HCT116 (cell line): ENCODE results near the gene DHDH. TPM values are rescaled to one million over a fixed set of nuclear protein-coding genes. Genes with fewer than 3 reads are reported as not detected.

ENCODE experiments used
- ATAC-seq: fragments of 200-7000 bp; cut with Tn5 transposase; 2 replicates; pipeline ENCODE4 v1.9.1; 2020; ENCODE audit warnings: mild to moderate bottlenecking, moderate library complexity
- BruUV-seq: library from RNA; stranded (reverse); fragments of 400-500 nt; replicated peaks from 2 replicates; lab custom pipeline; 2021; lab: Mats Ljungman, UMichigan
- CTCF ChIA-PET: fragments of 300-600 bp; sonication (Branson Sonifier 250); formaldehyde crosslinking; loops from one replicate; lab custom pipeline; 2021; ENCODE audit warnings: antibody characterized with exemption; lab: Charles Lee
- POLR2A ChIA-PET: fragments of 300-600, 350-600 bp; sonication (Branson Sonifier 250); formaldehyde crosslinking; loops from one replicate; lab custom pipeline; 2021; ENCODE audit warnings: antibody characterized with exemption; lab: Charles Lee
- RAD21 ChIA-PET, 2 experiments: fragments of 300-600 bp; sonication (Branson Sonifier 250); formaldehyde crosslinking; loops; one replicate each; lab custom pipeline; 2023; ENCODE audit warnings: low total read pairs in 2 of 2; ENCODE audit not compliant: uncharacterized antibody in 2 of 2, unreplicated experiment in 2 of 2, low non-redundant PET in 1 of 2; lab: Charles Lee
- DNase-seq: peaks from one replicate; pipeline ENCODE4 v3.0.0-alpha.2; 2010; ENCODE audit warnings: low read depth, low spot score
- H2AFZ ChIP-seq: fragments of 200-600 bp; shearing (Covaris generic), sonication (generic); 2 replicates; pipeline ENCODE4 v1.6.1; 2017; ENCODE audit warnings: low read depth, mixed run types, mixed read lengths, antibody characterized with exemption, low read length; ENCODE audit not compliant: poor library complexity, severe bottlenecking
- H3K27ac ChIP-seq: 2 replicates; pipeline ENCODE4 v1.5.1; 2012; ENCODE audit warnings: low read depth, low read length
- H3K27me3 ChIP-seq: fragments of 200-600 bp; sonication (generic); 2 replicates; pipeline ENCODE4 v1.6.1; 2016; ENCODE audit warnings: mixed run types, low read length, mixed read lengths; ENCODE audit not compliant: insufficient read depth
- H3K36me3 ChIP-seq, 2 experiments: fragments of 200-500 bp in 1 of 2; fragments of 200-600 bp in 1 of 2; sonication (Bioruptor generic) in 1 of 2; sonication (generic) in 1 of 2; 2 replicates each; pipeline versions ENCODE4 v1.5.1 to v1.6.1; 2014 to 2016; ENCODE audit warnings: low read length in 2 of 2, inconsistent platforms in 1 of 2, mixed read lengths in 1 of 2, mixed run types in 1 of 2; ENCODE audit not compliant: insufficient read depth in 2 of 2, control insufficient read depth in 1 of 2
- H3K4me1 ChIP-seq, 2 experiments: fragments of 200-600 bp in 1 of 2; sonication (generic) in 1 of 2; 2 replicates each; pipeline versions ENCODE4 v1.5.1 to v1.6.1; 2012 to 2017; ENCODE audit warnings: low read length in 2 of 2, inconsistent platforms in 1 of 2, mild to moderate bottlenecking in 1 of 2, mixed read lengths in 1 of 2, mixed run types in 1 of 2, moderate library complexity in 1 of 2; ENCODE audit not compliant: insufficient read depth in 2 of 2, control insufficient read depth in 1 of 2
- H3K4me2 ChIP-seq: fragments of 200-600 bp; sonication (generic); 2 replicates; pipeline ENCODE4 v1.6.1; 2017; ENCODE audit warnings: mixed run types, low read length, mixed read lengths
- H3K4me3 ChIP-seq, 2 experiments: fragments of 200-600 bp in 1 of 2; sonication (generic) in 1 of 2; replicated peaks in 1 of 2; 2 replicates each; pipeline ENCODE4 v1.5.1; 2011 to 2016; ENCODE audit warnings: low read length in 2 of 2, control low read depth in 1 of 2, low read depth in 1 of 2, mild to moderate bottlenecking in 1 of 2, mixed read lengths in 1 of 2, mixed run types in 1 of 2
- H3K79me2 ChIP-seq: fragments of 200-600 bp; sonication (generic); 2 replicates; pipeline ENCODE4 v1.6.1; 2017; ENCODE audit warnings: mild to moderate bottlenecking, mixed run types, low read length, moderate library complexity, mixed read lengths; ENCODE audit not compliant: insufficient read depth
- H3K9ac ChIP-seq: fragments of 200-600 bp; sonication (generic); 2 replicates; pipeline ENCODE4 v1.6.1; 2016; ENCODE audit warnings: low read length, mixed read lengths
- H3K9me2 ChIP-seq: fragments of 200-600 bp; sonication (generic), shearing (Covaris generic); 2 replicates; pipeline ENCODE4 v1.6.1; 2017; ENCODE audit warnings: mixed run types, mild to moderate bottlenecking, moderate library complexity; ENCODE audit not compliant: insufficient read depth
- H3K9me3 ChIP-seq, 2 experiments: fragments of 200-500 bp in 1 of 2; fragments of 200-600 bp in 1 of 2; sonication (Bioruptor generic) in 1 of 2; sonication (generic) in 1 of 2; 2 replicates each; pipeline ENCODE4 v1.6.1; 2014 to 2017; ENCODE audit warnings: low read length in 2 of 2, mixed read lengths in 2 of 2, inconsistent platforms in 1 of 2, low read depth in 1 of 2, mild to moderate bottlenecking in 1 of 2, mixed run types in 1 of 2, moderate library complexity in 1 of 2; ENCODE audit not compliant: control insufficient read depth in 1 of 2, insufficient read depth in 1 of 2
- H4K20me1 ChIP-seq: fragments of 200-600 bp; sonication (generic), shearing (Covaris generic); 2 replicates; pipeline ENCODE4 v1.6.1; 2017; ENCODE audit warnings: mixed run types, mild to moderate bottlenecking, moderate library complexity; ENCODE audit not compliant: insufficient read depth
- ATF3 ChIP-seq: IDR thresholded peaks from 2 replicates; pipeline ENCODE4 v1.6.1; 2012
- CBX3 ChIP-seq: IDR thresholded peaks from 2 replicates; pipeline ENCODE4 v1.6.1; 2012; ENCODE audit warnings: low read depth
- EZH2 ChIP-seq: fragments of 200-600 bp; sonication (generic); IDR thresholded peaks from 2 replicates; pipeline ENCODE4 v1.6.1; 2017; ENCODE audit warnings: antibody characterized with exemption, mixed run types
- FOSL1 ChIP-seq: IDR thresholded peaks from 2 replicates; pipeline ENCODE4 v1.6.1; 2012; ENCODE audit warnings: low read depth
- JUND ChIP-seq: IDR thresholded peaks from 2 replicates; pipeline ENCODE4 v1.6.1; 2012
- POLR2A ChIP-seq: IDR thresholded peaks from 2 replicates; pipeline ENCODE4 v1.7.0; 2011; ENCODE audit warnings: borderline replicate concordance; ENCODE audit not compliant: insufficient read depth, insufficient read length; ENCODE audit errors: extremely low read depth
- POLR2AphosphoS5 ChIP-seq: IDR thresholded peaks from 2 replicates; pipeline ENCODE4 v1.6.1; 2011; ENCODE audit warnings: mild to moderate bottlenecking, low read depth, low read length, moderate library complexity
- SIN3A ChIP-seq: IDR thresholded peaks from 2 replicates; pipeline ENCODE4 v1.6.1; 2012; ENCODE audit warnings: low read depth
- SP1 ChIP-seq: IDR thresholded peaks from 2 replicates; pipeline ENCODE4 v1.6.1; 2012; ENCODE audit warnings: low read depth
- SRF ChIP-seq: IDR thresholded peaks from 2 replicates; pipeline ENCODE4 v1.6.1; 2012; ENCODE audit warnings: low read depth
- YY1 ChIP-seq: IDR thresholded peaks from 2 replicates; pipeline ENCODE4 v1.6.1; 2011; ENCODE audit warnings: low read length, low read depth, moderate library complexity, mild to moderate bottlenecking; ENCODE audit not compliant: insufficient replicate concordance; ENCODE audit errors: extremely low read depth
- ZBTB33 ChIP-seq: IDR thresholded peaks from 2 replicates; pipeline ENCODE4 v1.6.1; 2011; ENCODE audit warnings: mild to moderate bottlenecking, low read length, moderate library complexity; ENCODE audit not compliant: insufficient replicate concordance; ENCODE audit errors: extremely low read depth
- intact Hi-C: fragments of 100-400 bp; cut with micrococcal nuclease; formaldehyde crosslinking; loops from 2 replicates; pipeline ENCODE4 v1.10.0; 2022
- total RNA-seq: library from RNA; stranded (reverse); gene quantifications from one replicate; pipeline ENCODE4 v1.2.1, GENCODE V29; 2021; ENCODE audit not compliant: unreplicated experiment

Gene DHDH
- total RNA-seq, 1 experiment from 2014 or later: 8.6 TPM

DNA sequence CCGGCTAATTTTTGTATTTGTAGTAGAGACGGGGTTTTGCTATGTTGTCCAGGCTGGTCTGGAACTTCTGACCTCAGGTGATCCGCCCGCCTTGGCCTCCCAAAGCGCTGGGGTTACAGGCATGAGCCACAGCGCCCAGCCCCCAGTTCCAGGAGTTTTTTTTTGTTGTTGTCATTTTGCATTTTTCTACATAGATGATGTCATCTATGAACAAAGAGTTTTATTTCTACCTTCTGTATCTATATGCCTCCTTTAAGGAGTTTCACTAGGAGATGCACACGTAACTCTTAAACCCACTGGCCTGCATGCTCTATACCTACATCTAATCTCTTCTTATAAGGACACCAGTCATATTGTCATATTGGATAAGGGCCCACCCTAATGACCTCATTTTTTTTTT, 4.8 kb downstream of the DHDH start:
- Histone ChIP-seq H3K4me3 (no peak overlapping the region), H3K27me3 (no peaks in the 10 kb centered on the region), H3K9me2 (no peaks in the 10 kb centered on the region), H3K4me2 (no peak overlapping the region), H3K27ac (no peak overlapping the region), H3K9ac (no peak overlapping the region), H2AFZ (no peak overlapping the region), H3K79me2 (no peaks in the 10 kb centered on the region), H4K20me1 (no peaks in the 10 kb centered on the region), H3K4me1 (peaks cover 5 to 11% of the 10 kb centered on the region in 2 experiments; a peak in 3 of 4 replicates), H3K9me3 (no peaks in the 10 kb centered on the region), H3K36me3 (peaks cover 0 to 7% of the 10 kb centered on the region in 2 experiments; a peak in 1 of 4 replicates)
- ChIA-PET CTCF (no interaction called here), POLR2A (no interaction called here), RAD21 (no interaction called here)
- DNase-seq: no peak
- no TSS peak for BruUV-seq
- no peak for TF ChIP-seq FOSL1
- no peak for TF ChIP-seq YY1
- no peak for TF ChIP-seq SRF
- TF ChIP-seq SP1: no peak
- TF ChIP-seq CBX3: no peak
- TF ChIP-seq ATF3: no peak
- TF ChIP-seq SIN3A: no peak
- intact Hi-C loops: no loop called here
- ATAC-seq: no peak

GRCh38 chr19:48940902-48941301, 7.4 kb downstream of the DHDH start:
- Histone ChIP-seq H3K4me2 (no peak overlapping the region), H3K9ac (no peak overlapping the region), H3K79me2 (no peaks in the 10 kb centered on the region), H3K4me3 (no peak overlapping the region), H3K36me3 (peaks cover 0 to 7% of the 10 kb centered on the region in 2 experiments; a peak in 1 of 4 replicates), H4K20me1 (no peaks in the 10 kb centered on the region), H3K27ac (no peak overlapping the region), H3K9me2 (no peaks in the 10 kb centered on the region), H3K4me1 (no peaks in the 10 kb centered on the region), H3K27me3 (no peaks in the 10 kb centered on the region), H3K9me3 (no peaks in the 10 kb centered on the region), H2AFZ (no peak overlapping the region)
- DNase-seq (no peak), ATAC-seq (no peak)
- no TSS peak for BruUV-seq
- TF ChIP-seq ZBTB33 (no peak), POLR2AphosphoS5 (no peak), JUND (no peak), EZH2 (no peak), POLR2A (no peak)
- RAD21 ChIA-PET: no interaction called here
- intact Hi-C loops: no loop called here
- POLR2A ChIA-PET: no interaction called here
- CTCF ChIA-PET: no interaction called here
